Liver (tissue), 9 donors: ENCODE measurements around the gene TMEM89. TPM values are rescaled to one million over a fixed set of nuclear protein-coding genes. Genes with fewer than 3 reads are reported as not detected.

Experiments used
- DNase-seq: peaks from one replicate; pipeline ENCODE4 v3.0.0-alpha.2; 2017; ENCODE audit warnings: low spot score
- H3K27ac ChIP-seq, 2 donors: one replicate each; pipeline ENCODE4 v1.7.0; 2013; ENCODE audit warnings: inconsistent platforms in 2 of 2, low read length in 2 of 2, control low read depth in 1 of 2, low read depth in 1 of 2, mild to moderate bottlenecking in 1 of 2
- H3K27me3 ChIP-seq, 4 donors: one replicate each; pipeline versions ENCODE4 v1.6.1 to v1.7.0; 2013; ENCODE audit warnings: low read length in 3 of 4, inconsistent platforms in 1 of 4, mild to moderate bottlenecking in 1 of 4, moderate library complexity in 1 of 4; ENCODE audit not compliant: control insufficient read depth in 4 of 4, insufficient read depth in 4 of 4
- H3K36me3 ChIP-seq, 4 donors: one replicate each; pipeline versions ENCODE4 v1.6.1 to v1.7.0; 2013; ENCODE audit warnings: low read length in 3 of 4, mild to moderate bottlenecking in 3 of 4, low read depth in 1 of 4, moderate library complexity in 1 of 4; ENCODE audit not compliant: control insufficient read depth in 4 of 4, insufficient read depth in 3 of 4
- H3K4me1 ChIP-seq, 4 donors: one replicate each; pipeline versions ENCODE4 v1.6.1 to v1.7.0; 2013; ENCODE audit warnings: low read length in 3 of 4, mild to moderate bottlenecking in 3 of 4, moderate library complexity in 1 of 4; ENCODE audit not compliant: control insufficient read depth in 4 of 4, insufficient read depth in 4 of 4
- H3K4me3 ChIP-seq, 3 donors: one replicate each; pipeline versions ENCODE4 v1.6.1 to v1.7.0; 2013; ENCODE audit warnings: low read length in 3 of 3, control low read depth in 1 of 3, low read depth in 1 of 3, mild to moderate bottlenecking in 1 of 3
- H3K9ac ChIP-seq, 2 donors: one replicate each; pipeline ENCODE4 v1.7.0; 2013; ENCODE audit warnings: low read length in 2 of 2, mild to moderate bottlenecking in 2 of 2, moderate library complexity in 2 of 2, control low read depth in 1 of 2, low read depth in 1 of 2
- H3K9me3 ChIP-seq, 4 donors: one replicate each; pipeline versions ENCODE4 v1.6.1 to v1.7.0; 2013; ENCODE audit warnings: low read length in 3 of 4; ENCODE audit not compliant: control insufficient read depth in 4 of 4
- ATF3 ChIP-seq: IDR thresholded peaks from 2 replicates; pipeline ENCODE4 v1.6.1; 2016; ENCODE audit warnings: antibody characterized with exemption
- FOXA1 ChIP-seq: IDR thresholded peaks from 2 replicates; pipeline ENCODE4 v1.6.1; 2016; ENCODE audit warnings: antibody characterized with exemption
- FOXA2 ChIP-seq: IDR thresholded peaks from 2 replicates; pipeline ENCODE4 v1.6.1; 2016; ENCODE audit warnings: antibody characterized with exemption
- GABPA ChIP-seq, 2 donors: IDR thresholded peaks in 1 of 2; conservative IDR thresholded peaks in 1 of 2; 2 replicates each; pipeline ENCODE4 v1.6.1; 2016; ENCODE audit warnings: antibody characterized with exemption in 2 of 2, mild to moderate bottlenecking in 1 of 2, moderate library complexity in 1 of 2
- HNF4A ChIP-seq, 2 donors: conservative IDR thresholded peaks; 2 replicates each; pipeline ENCODE4 v1.6.1; 2016; ENCODE audit warnings: antibody characterized with exemption in 2 of 2, mild to moderate bottlenecking in 2 of 2
- HNF4G ChIP-seq: IDR thresholded peaks from 2 replicates; pipeline ENCODE4 v1.6.1; 2016; ENCODE audit warnings: antibody characterized with exemption
- JUND ChIP-seq, 2 donors: IDR thresholded peaks; 2 replicates each; pipeline ENCODE4 v1.6.1; 2016; ENCODE audit warnings: antibody characterized with exemption in 2 of 2
- MAX ChIP-seq: IDR thresholded peaks from 2 replicates; pipeline ENCODE4 v1.6.1; 2016; ENCODE audit warnings: antibody characterized with exemption
- NR2F2 ChIP-seq: IDR thresholded peaks from 2 replicates; pipeline ENCODE4 v1.6.1; 2016; ENCODE audit warnings: antibody characterized with exemption
- RAD21 ChIP-seq, 2 donors: IDR thresholded peaks; 2 replicates each; pipeline ENCODE4 v1.6.1; 2016; ENCODE audit warnings: antibody characterized with exemption in 2 of 2, mild to moderate bottlenecking in 2 of 2
- REST ChIP-seq: IDR thresholded peaks from 2 replicates; pipeline ENCODE4 v1.6.1; 2016; ENCODE audit warnings: antibody characterized with exemption, mild to moderate bottlenecking
- RXRA ChIP-seq, 2 donors: IDR thresholded peaks; 2 replicates each; pipeline ENCODE4 v1.6.1; 2017 to 2018; ENCODE audit warnings: antibody characterized with exemption in 2 of 2, mild to moderate bottlenecking in 1 of 2
- SP1 ChIP-seq: IDR thresholded peaks from 2 replicates; pipeline ENCODE4 v1.6.1; 2018; ENCODE audit warnings: antibody characterized with exemption, mild to moderate bottlenecking
- TAF1 ChIP-seq: conservative IDR thresholded peaks from 2 replicates; pipeline ENCODE4 v1.6.1; 2016; ENCODE audit warnings: antibody characterized with exemption, mild to moderate bottlenecking
- YY1 ChIP-seq: IDR thresholded peaks from 2 replicates; pipeline ENCODE4 v1.6.1; 2016; ENCODE audit warnings: antibody characterized with exemption, mild to moderate bottlenecking
- ZBTB33 ChIP-seq: IDR thresholded peaks from 2 replicates; pipeline ENCODE4 v1.6.1; 2016; ENCODE audit warnings: antibody characterized with exemption
- WGBS: extraction: QIAGEN DNeasy Blood & Tissue Kit; methylation state at CpG from one replicate; pipeline ENCODE4 v1.1.7; 2013; 5-methylcytosine and 5-hydroxymethylcytosine counted together
- polyA plus RNA-seq, 2 donors: library from polyadenylated mRNA; stranded (reverse) in 1 of 2; unstranded in 1 of 2; fragments of 200-250 nt in 1 of 2; fragments of >200 nt in 1 of 2; fragmentation: Nextera tagmentation in 1 of 2; extraction: Ambion mirVana in 1 of 2; gene quantifications; one replicate each; pipeline versions ENCODE4 v1.2.1 to v1.2.3, GENCODE V29; 2013 to 2015
- total RNA-seq, 2 donors: library from RNA; depleted of rRNA; stranded (reverse); fragments of >200 nt; gene quantifications; one replicate each; pipeline ENCODE4 v1.2.3, GENCODE V29; 2014
- donor health status: healthy.
- donor health status: healthy.
- donor health status: healthy.
- donor health status: healthy.
- donor health status: healthy.

Gene TMEM89
- total and polyA plus RNA-seq, 4 donors, result not detected

- Histone ChIP-seq H3K4me1 (no peaks in the 10 kb centered on the region), H3K9ac (no peak overlapping the region), H3K36me3 (peaks cover 4 to 49% (median 11%) of the 10 kb centered on the region in 4 donors), H3K27me3 (no peaks in the 10 kb centered on the region), H3K9me3 (no peaks in the 10 kb centered on the region), H3K27ac (no peak overlapping the region), H3K4me3 (no peak overlapping the region)
- TF ChIP-seq SP1 (no peak), TAF1 (no peak), HNF4A (conservative IDR thresholded peaks at IDR 0.05) (no peak), FOXA1 (no peak)
- 91% methylated on average over 13 of the region's 13 CpGs for WGBS
- DNase-seq, result no peak
These were observed 6.9 kb upstream of the TMEM89 start for GRCh38 chr3:48628277-48629017.

GRCh38 chr3:48625600-48625999 lies 4.0 kb upstream of the TMEM89 start:
- no peak overlapping the region for H3K4me3 ChIP-seq
- no peak overlapping the region for H3K27ac ChIP-seq
- no peaks in the 10 kb centered on the region for H3K9me3 ChIP-seq
- TF ChIP-seq HNF4G (no peak), GABPA (IDR thresholded peaks at IDR 0.05 in 1 of 2, conservative IDR thresholded peaks at IDR 0.05 in 1 of 2) (no peak), MAX (no peak), RXRA (IDR thresholded peaks at IDR 0.05) (no peak), REST (no peak), YY1 (no peak), ATF3 (no peak), TAF1 (no peak), HNF4A (conservative IDR thresholded peaks at IDR 0.05) (no peak), FOXA2 (no peak), NR2F2 (no peak), JUND (IDR thresholded peaks at IDR 0.05) (no peak), FOXA1 (no peak), SP1 (no peak), ZBTB33 (no peak), RAD21 (IDR thresholded peaks at IDR 0.05) (no peak)
- H3K9ac ChIP-seq, result no peak overlapping the region
- no peaks in the 10 kb centered on the region for H3K4me1 ChIP-seq
- peaks cover 4 to 40% (median 9%) of the 10 kb centered on the region in 4 donors for H3K36me3 ChIP-seq
- no peaks in the 10 kb centered on the region for H3K27me3 ChIP-seq
- 97% methylated on average over 6 of the region's 6 CpGs for WGBS
- no peak for DNase-seq
